ENCODE data around the gene GIMAP6.

GRCh38 chr7:150620617-150621371 lies 11.4 kb downstream of the GIMAP6 start:
- TF ChIP-seq CTCF (IDR thresholded peaks at IDR 0.05) (no peak), POLR2A (IDR thresholded peaks at IDR 0.05) (no peak)
